Smooth muscle cell of the brain vasculature (primary cell): Measurements from ENCODE around the gene PSME3IP1.
"Not testable (repeated sequence)": the region's sequence is repeated elsewhere in the genome, so short reads cannot be mapped to it uniquely, and the experiment has no call there.

Source experiments
- DNase-seq: peaks from one replicate; pipeline ENCODE4 v3.0.0-alpha.2; 2012; ENCODE audit warnings: low read depth, low spot score

The PSME3IP1 gene

GRCh38 chr16:57196753-57197152, 10.9 kb upstream of the PSME3IP1 start:
- no peak for DNase-seq

GRCh38 chr16:57196286-57196685, 10.4 kb upstream of the PSME3IP1 start:
- no peak for DNase-seq

DNA sequence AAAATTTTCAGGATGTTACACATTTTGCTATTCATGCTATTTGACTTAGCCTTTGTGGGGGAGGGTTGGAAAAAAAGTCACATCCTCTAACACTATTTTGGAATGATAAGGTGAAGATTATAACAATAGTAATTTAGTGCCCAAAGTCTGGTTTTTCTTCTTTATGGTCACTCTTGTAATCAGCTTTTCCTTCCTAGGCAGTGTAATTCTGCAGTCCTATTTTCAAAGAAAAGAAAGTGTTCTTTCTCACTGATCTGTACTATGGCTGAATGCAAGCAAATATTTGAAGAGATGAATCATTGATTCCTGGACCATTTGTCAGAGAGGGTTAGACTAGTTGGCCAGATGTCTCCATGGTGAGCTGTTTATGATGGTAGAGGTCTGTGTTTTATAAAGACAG, 8.7 kb upstream of the PSME3IP1 start:
- no peak for DNase-seq

DNA sequence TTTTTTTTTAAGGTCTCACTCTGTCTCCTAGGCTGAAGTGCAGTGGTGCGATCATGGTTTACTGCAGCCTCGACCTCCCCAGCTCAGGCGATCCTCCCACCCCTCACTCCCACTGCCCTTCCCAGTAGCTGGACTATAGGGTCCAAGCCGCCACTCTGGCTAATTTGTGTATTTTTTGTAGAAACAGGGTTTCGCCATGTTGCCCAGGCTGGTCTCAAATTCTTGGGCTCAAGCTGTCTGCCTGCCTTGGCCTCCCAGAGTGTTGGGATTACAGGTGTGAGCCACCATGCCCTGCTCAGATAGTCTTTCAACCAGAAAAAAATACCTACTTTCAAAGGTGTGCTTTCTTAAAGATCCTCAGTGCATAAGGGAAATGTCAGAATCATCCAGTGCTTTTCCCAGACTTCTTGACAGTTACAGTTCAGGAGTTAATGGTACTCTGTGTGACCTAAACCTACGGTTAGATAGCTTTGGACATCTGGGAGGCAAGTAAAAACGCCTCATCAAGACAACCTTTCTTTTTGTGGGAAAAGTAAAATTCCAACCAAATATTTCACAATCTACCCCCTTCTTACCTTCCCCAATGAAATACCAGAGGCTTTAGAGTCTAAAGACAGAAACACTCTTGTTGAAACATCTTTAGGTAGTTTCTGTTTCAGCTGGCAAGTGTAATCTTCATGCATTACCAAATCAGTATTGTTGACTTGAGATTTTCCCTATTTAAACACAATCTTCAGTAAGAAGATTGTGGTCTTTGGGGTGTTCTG, 7.1 kb upstream of the PSME3IP1 start:
- no peak for DNase-seq

GRCh38 chr16:57192146-57192545, 6.3 kb upstream of the PSME3IP1 start:
- DNase-seq, result peak; percentile 69

- no peak for DNase-seq
These were observed 5.3 kb upstream of the PSME3IP1 start for GRCh38 chr16:57191056-57191571.

GRCh38 chr16:57190136-57190535, 4.3 kb upstream of the PSME3IP1 start:
- DNase-seq, result no peak

DNA sequence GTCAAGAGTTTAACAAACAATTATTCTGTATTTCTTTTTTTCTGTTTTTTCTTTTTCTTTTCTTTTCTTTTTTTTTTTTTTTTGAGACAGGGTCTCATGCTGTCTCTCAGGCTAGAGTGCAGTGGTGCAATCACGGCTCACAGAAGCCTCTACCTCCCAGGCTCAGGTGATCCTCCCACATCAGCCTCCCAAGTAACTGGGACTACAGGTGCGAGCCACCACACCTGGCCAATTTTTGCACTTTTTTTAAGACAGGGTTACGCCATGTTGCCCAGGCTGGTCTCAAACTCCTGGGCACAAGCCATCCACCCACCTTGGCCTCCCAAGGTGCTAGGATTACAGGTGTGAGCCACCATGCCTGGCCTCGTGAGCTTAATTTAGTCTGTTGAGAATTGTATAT, 3.7 kb upstream of the PSME3IP1 start:
- DNase-seq, result not testable (repeated sequence)

DNA sequence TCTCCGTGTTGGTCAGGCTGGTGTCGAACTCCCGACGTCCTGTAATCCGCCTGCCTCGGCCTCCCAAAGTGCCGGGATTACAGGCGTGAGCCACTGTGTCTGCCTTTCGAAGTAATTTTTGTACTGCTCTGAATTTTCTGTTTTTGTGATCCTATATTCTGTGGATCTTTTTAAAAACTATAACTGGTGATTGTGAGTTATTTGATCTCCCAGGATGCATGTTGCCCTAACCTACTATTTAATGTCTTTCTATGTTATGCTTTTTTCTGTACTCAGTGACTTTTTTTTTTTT, 2.8 kb upstream of the PSME3IP1 start:
- no peak for DNase-seq

DNA sequence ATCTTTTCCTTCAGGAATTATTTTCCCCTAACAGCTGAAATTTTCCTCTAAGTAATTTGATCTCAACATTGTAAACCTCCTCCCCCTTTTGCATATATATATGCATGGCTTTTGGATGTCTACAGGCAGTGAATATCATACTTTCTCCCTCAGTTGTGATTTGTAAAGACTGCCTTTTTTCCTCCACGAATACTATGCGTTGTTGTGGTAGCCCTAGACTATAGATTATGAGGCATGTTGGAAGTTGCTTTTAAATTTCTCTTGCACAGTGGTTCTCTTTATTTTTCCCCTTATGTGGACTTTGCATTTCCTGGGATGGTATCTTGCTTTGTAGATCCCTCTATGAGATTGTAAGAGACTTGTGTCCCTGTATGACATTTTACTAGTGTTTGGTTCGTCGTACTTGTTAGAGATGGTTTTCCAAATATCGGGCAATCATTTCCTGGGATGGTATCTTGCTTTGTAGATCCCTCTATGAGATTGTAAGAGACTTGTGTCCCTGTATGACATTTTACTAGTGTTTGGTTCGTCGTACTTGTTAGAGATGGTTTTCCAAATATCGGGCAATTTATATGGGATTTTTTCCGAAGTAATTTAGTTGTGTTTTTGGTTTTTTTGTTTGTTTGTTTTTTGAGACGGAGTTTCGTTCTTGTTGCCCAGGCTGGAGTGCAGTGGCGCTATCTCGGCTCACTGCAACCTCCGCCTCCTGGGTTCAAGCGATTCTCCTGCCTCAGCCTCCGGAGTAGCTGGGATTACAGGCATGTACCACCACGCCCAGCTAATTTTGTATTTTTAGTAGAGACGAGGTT, 2.3 kb upstream of the PSME3IP1 start:
- DNase-seq, result not testable (repeated sequence)

DNA sequence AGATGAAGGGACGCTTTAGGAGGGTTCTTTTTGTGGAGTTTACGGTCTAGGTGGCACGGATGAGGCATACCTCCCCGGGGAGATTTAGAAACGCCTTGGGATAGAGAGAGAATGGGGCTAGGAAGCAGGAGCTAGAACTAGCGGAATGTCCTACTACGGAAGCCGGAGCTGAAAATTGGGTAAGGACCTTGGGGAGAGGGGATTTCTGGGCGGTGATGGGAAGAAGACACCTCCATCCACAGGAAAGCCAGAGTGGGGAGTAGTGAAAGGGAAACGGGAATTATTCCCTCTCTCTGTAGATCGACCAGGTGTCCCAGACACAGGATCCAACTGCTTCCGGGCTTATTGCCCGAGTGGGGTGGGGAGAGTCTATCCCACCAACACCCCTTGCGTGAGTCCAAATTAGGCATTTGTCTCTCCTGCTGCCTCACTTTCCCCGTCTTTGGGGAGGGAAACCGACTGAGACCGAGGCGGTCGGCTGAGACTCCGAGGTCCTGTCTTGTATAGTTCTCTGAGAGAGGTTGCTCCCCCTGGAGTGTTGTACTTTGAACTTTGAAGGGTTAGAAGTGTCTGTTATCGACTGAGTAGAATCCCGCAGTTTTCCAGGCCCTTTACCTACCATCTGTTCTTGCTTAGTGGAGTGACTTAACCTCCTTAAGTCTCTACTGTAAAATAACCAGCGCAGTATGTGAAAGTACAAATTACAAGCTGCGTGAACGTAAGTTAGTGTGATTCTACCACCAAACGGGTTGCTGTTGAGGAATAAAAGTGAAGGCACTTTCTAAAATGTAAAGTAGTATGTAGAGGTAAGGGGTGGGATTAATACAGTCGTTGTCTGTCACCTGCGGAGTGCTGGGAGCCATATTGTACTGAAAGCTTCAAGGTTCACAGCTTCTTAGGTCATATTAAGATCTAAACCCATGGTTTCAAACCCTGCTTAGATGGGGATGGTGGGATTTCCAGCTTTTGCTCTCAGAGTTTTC, 1.3 kb upstream of the PSME3IP1 start:
- no peak for DNase-seq

GRCh38 chr16:57185446-57185944, 344 bp downstream of the PSME3IP1 start:
- no peak for DNase-seq

GRCh38 chr16:57184887-57185445, 873 bp downstream of the PSME3IP1 start:
- DNase-seq, result no peak

GRCh38 chr16:57184113-57184512, 1.7 kb downstream of the PSME3IP1 start:
- no peak for DNase-seq

DNA sequence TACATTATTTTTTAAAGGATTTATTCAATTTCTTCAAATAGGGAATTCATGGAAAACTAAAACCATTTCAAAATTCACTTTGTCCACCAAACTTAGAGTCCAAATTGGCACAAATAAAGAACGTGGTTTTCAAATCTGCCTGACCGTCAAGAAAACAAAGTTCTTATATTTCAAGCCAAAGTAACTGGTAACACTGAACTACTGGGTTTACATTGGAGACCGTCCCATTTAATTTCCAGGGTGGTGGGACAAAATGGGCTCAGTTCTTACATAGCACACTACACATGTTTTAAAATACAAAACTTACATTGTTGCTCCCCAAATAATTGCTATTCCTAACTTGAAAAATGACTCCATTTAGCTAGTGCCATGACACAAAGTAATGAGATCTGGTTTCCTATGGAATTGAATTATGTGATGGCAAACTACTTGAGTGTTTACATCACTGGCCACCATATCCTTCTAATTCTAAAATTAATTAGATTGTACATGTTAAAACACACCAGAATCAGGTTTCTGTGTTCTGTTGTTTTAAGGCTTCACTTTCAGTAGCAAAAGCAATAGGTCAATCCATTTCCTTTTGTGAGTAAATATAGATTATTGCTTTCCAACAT, 6.5 kb downstream of the PSME3IP1 start:
- DNase-seq, result no peak

GRCh38 chr16:57178793-57179212, 7.0 kb downstream of the PSME3IP1 start:
- no peak for DNase-seq

DNA sequence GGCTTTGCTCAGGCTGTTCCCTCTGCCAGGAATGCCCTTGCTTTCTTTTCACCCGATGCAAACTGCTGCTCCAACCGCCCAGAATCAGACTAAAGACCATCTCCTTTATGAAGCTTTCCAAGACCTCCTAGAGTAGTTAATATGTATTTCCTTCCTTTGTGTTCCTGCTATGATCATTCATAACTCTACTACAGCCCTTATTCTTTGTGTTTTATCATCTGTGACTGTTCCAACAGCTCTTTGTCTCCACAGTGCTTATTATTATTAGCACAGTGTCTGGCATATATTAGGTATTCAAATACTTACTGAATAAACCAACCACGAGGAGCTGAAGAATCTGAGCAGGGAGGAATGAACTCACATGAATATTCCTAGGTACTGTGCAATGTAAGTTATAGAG, 7.6 kb downstream of the PSME3IP1 start:
- DNase-seq, result no peak

DNA sequence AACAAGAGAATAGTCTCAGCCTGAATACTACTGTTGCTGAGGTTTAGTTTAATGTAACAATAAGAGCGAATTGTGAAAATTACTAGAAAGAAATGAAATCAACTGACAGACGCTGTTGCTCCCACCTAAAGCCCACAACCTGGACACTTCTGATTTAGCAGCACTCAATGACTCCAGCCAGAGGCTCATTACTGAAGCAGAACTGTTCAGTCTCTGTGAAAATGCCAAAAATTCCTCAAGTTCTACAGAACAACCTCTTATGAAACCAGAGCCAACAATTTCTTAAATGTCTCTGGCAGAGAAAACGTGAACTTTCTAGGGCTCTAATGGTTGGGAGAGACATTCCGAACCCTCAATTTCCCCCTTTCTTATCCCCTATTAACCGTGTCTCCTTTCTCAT, 9.9 kb downstream of the PSME3IP1 start:
- no peak for DNase-seq

GRCh38 chr16:57172721-57173290, 13.0 kb downstream of the PSME3IP1 start:
- no peak for DNase-seq

- DNase-seq, result no peak
These were observed 16.5 kb downstream of the PSME3IP1 start for GRCh38 chr16:57169327-57169726.
